Thyroid gland (tissue), 4 donors: ENCODE measurements around the gene CCR2. TPM values are rescaled to one million over a fixed set of nuclear protein-coding genes. Genes with fewer than 3 reads are reported as not detected.
A peak's percentile ranks its signal among the peaks of the same experiment; 100 is the strongest.

ENCODE experiments used
- DNase-seq, 2 donors: peaks; one replicate each; pipeline ENCODE4 v3.0.0-alpha.2; 2019
- H3K27ac ChIP-seq, 3 donors: fragments of 200-600 bp; sonication (generic); 1 replicate in 2 of 3; 2 replicates in 1 of 3; pipeline ENCODE4 v1.5.1; 2016 to 2019; ENCODE audit warnings: mild to moderate bottlenecking in 1 of 3, moderate library complexity in 1 of 3
- H3K27me3 ChIP-seq: fragments of 200-600 bp; sonication (generic); one replicate; pipeline ENCODE4 v1.5.1; 2019
- H3K36me3 ChIP-seq, 2 donors: fragments of 200-600 bp; sonication (generic); one replicate each; pipeline ENCODE4 v1.5.1; 2016 to 2019
- H3K4me1 ChIP-seq, 2 donors: fragments of 200-600 bp; sonication (generic); one replicate each; pipeline ENCODE4 v1.5.1; 2017 to 2019
- H3K4me3 ChIP-seq, 3 donors: fragments of 200-600 bp; sonication (generic); replicated peaks in 1 of 3; 1 replicate in 2 of 3; 2 replicates in 1 of 3; pipeline ENCODE4 v1.5.1; 2016; ENCODE audit warnings: mild to moderate bottlenecking in 1 of 3
- H3K9me3 ChIP-seq: fragments of 200-600 bp; sonication (generic); one replicate; pipeline ENCODE4 v1.5.1; 2017
- POLR2A ChIP-seq, 2 donors: fragments of 450-650 bp; IDR thresholded peaks; one replicate each; pipeline ENCODE4 v1.6.1; 2017; ENCODE audit warnings: antibody characterized with exemption in 2 of 2, mild to moderate bottlenecking in 2 of 2, moderate library complexity in 1 of 2
- WGBS, 2 donors: methylation state at CpG; one replicate each; pipeline ENCODE4 v1.1.5; 2017; 5-methylcytosine and 5-hydroxymethylcytosine counted together
- intact Hi-C: fragments of 100-400 bp; cut with DNase I; formaldehyde crosslinking; loops from one replicate; pipeline ENCODE4 v1.15.1; 2023
- total RNA-seq, 4 donors: library from RNA; depleted of rRNA; stranded (reverse); fragments of >200 nt; gene quantifications; one replicate each; pipeline ENCODE4 v1.2.3, GENCODE V29; 2016
- TF ChIP-seq, protein P1 (sequence below), 6 experiments: fragments of 200-600 bp in 3 of 6; fragments of 450-650 bp in 3 of 6; sonication (generic) in 3 of 6; IDR thresholded peaks; one replicate each; pipeline ENCODE4 v1.5.1; 2016 to 2019; ENCODE audit warnings: antibody characterized with exemption in 6 of 6, mild to moderate bottlenecking in 2 of 6, inconsistent platforms in 1 of 6, moderate library complexity in 1 of 6

CCR2 gene
- total RNA-seq, 4 donors from 2014 or later: 0.89 to 4.4 (median 1.8) TPM

DNA sequence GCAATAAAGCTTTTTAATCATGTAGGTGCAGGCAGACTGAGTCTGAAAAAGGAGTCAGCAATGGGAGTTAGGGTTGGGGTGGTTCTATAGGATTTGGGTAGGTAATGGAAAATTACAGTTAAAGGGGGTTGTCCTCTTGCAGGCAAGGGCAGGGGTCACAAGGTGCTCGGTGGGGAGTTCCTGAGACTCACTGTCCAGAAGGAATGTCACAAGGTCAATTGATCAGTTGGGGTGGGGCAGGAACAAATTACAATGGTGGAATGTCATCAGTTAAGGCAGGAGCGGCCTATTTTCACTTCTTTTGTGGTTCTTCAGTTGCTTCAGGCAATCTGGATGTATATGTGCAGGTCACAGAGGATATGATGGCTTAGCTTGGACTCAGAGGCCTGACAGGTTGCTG is 39.1 kb downstream of the CCR2 start:
- Histone ChIP-seq H3K27ac (no peak overlapping the region), H3K4me3 (no peak overlapping the region), H3K4me1 (peaks cover 21 to 42% of the 10 kb centered on the region in 2 donors), H3K36me3 (no peaks in the 10 kb centered on the region), H3K9me3 (no peaks in the 10 kb centered on the region), H3K27me3 (no peaks in the 10 kb centered on the region)
- intact Hi-C loops: no loop called here
- no peak for DNase-seq
- TF ChIP-seq, protein P1, sequence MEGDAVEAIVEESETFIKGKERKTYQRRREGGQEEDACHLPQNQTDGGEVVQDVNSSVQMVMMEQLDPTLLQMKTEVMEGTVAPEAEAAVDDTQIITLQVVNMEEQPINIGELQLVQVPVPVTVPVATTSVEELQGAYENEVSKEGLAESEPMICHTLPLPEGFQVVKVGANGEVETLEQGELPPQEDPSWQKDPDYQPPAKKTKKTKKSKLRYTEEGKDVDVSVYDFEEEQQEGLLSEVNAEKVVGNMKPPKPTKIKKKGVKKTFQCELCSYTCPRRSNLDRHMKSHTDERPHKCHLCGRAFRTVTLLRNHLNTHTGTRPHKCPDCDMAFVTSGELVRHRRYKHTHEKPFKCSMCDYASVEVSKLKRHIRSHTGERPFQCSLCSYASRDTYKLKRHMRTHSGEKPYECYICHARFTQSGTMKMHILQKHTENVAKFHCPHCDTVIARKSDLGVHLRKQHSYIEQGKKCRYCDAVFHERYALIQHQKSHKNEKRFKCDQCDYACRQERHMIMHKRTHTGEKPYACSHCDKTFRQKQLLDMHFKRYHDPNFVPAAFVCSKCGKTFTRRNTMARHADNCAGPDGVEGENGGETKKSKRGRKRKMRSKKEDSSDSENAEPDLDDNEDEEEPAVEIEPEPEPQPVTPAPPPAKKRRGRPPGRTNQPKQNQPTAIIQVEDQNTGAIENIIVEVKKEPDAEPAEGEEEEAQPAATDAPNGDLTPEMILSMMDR (IDR thresholded peaks at IDR 0.05): no peak
- no peak for TF ChIP-seq POLR2A (IDR thresholded peaks at IDR 0.05)
- WGBS, 2 donors: 82 to 91% methylated on average over 2 of the region's 2 CpGs

GRCh38 chr3:46393554-46394434 is 39.9 kb downstream of the CCR2 start:
- 67 to 74% methylated on average over 8 of the region's 8 CpGs for WGBS, 2 donors
- Histone ChIP-seq H3K4me1 (peaks cover 18 to 36% of the 10 kb centered on the region in 2 donors), H3K36me3 (no peaks in the 10 kb centered on the region), H3K27ac (no peak overlapping the region), H3K27me3 (no peaks in the 10 kb centered on the region), H3K4me3 (no peak overlapping the region), H3K9me3 (no peaks in the 10 kb centered on the region)
- no peak for TF ChIP-seq POLR2A (IDR thresholded peaks at IDR 0.05)
- TF ChIP-seq, protein P1 (IDR thresholded peaks at IDR 0.05): no peak
- DNase-seq: peak; percentile 54 to 61
- intact Hi-C loops: no loop called here

DNA sequence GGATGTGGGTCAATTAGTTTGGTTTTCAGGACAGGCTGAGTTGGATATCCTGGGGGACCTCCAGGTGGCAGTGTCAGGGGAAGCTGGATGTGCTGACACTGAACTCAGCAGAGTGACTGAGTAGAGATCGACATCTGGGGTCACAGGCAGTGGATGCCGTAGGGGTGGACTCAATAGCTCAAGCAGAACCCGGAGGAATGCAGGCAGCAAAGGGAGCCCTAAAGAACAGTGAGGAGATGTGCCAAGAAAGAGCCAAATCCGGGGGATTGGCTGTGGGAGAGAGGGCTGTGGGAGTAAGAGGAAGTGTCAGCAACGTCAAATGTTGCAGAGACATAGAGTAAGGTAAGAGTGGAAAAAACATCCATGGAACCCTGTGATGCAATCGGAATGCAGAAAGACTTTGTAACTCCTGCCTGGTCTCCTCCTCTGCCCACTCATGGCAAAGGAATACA is 41.3 kb downstream of the CCR2 start:
- intact Hi-C loops: no loop called here
- H3K9me3 ChIP-seq: no peaks in the 10 kb centered on the region
- no peaks in the 10 kb centered on the region for H3K36me3 ChIP-seq
- no peak overlapping the region for H3K27ac ChIP-seq
- no peak for DNase-seq
- H3K4me1 ChIP-seq: peaks cover 17 to 31% of the 10 kb centered on the region in 2 donors
- no peaks in the 10 kb centered on the region for H3K27me3 ChIP-seq
- 77 to 86% methylated on average over 6 of the region's 6 CpGs for WGBS, 2 donors
- TF ChIP-seq POLR2A (IDR thresholded peaks at IDR 0.05): no peak
- TF ChIP-seq, protein P1 (IDR thresholded peaks at IDR 0.05): no peak
- H3K4me3 ChIP-seq: no peak overlapping the region

GRCh38 chr3:46395766-46396530 is 42.0 kb downstream of the CCR2 start:
- no peak for TF ChIP-seq POLR2A (IDR thresholded peaks at IDR 0.05)
- TF ChIP-seq, protein P1 (IDR thresholded peaks at IDR 0.05): no peak
- no peaks in the 10 kb centered on the region for H3K27me3 ChIP-seq
- peak overlapping the region in 2 of 3 donors; percentile 53 to 71 for H3K27ac ChIP-seq
- DNase-seq: no peak
- 70 to 76% methylated on average over 6 of the region's 6 CpGs for WGBS, 2 donors
- H3K36me3 ChIP-seq: no peaks in the 10 kb centered on the region
- H3K4me3 ChIP-seq: no peak overlapping the region
- peaks cover 17 to 31% of the 10 kb centered on the region in 2 donors for H3K4me1 ChIP-seq
- H3K9me3 ChIP-seq: no peaks in the 10 kb centered on the region
- intact Hi-C loops: no loop called here
